GM20431 (cell line): ENCODE data around the gene SIL1.

Source experiments
- in situ Hi-C: fragments of 300-500 bp; cut with MseI, MboI; formaldehyde crosslinking; loops from one replicate; pipeline ENCODE4 v1.15.0; 2020; ENCODE audit warnings: low sequenced_read_pairs; ENCODE audit not compliant: unreplicated experiment

The SIL1 gene

GRCh38 chr5:139147483-139148087 is 50.6 kb downstream of the SIL1 start:
- in situ Hi-C loops = no loop called here

DNA sequence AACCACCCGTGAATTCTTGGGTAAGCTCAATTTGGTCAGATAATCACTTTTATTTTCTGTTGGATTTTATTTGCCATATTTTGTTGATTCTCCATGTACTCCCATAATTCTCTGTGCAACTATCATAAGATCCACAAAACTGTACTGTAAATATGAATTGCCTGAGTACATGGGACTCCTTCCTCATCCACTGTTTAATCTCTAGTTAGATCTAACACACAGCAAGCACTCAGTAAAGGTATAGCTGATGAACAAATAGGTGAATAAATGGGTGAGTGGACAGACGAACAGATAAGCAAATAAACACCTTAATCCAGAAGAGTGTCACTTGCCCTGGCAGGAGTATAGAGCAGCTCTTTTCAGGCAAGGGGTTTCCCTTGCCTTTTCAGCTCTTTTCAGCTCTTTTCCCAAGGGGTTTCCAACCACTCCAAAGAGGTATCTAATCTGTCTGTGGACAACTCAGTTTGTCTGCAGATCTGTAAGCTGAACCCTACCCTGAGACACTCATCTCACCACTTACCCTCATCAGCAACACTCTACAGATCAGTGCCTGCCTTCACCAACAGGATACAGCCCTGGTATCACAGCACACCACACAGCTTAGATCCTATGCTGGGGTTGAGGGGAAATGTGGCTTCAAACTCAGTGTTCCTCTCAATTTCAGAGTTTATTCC is 51.2 kb downstream of the SIL1 start:
- in situ Hi-C loops = no loop called here

DNA sequence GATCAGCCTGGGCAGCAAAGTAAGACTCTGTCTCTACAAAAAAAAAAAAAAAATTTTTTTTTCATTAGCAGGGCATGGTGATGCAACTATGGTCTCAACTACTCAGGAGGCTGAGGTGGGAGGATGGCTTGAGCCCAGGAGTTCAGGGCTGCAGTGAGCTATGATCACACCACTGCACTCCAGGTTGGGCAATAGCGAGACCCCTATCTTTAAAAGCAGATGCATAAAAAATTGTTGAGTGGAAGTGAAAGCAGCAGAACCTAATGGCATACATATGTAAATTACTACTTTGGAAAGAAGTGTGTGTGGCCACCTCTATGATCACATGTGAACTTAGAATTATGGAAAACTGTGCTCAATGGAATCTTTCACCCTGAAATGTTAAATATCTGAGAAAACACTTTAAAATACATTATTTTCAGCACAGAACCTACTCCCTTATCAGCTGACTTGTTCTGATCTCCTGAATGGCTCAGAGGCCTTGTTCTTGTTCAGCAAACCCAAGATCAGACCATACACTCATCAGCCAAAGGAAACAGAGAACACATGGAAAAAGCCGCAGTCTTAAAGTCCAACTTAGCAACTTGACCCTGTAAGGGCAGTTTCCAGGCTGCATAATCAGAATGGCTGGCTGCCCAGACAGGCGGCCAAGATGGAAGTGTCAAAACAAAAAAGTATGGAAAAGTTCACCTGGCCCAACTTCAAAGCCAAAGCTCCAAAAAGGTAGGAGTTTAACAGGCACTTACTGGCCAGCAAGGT is 56.5 kb downstream of the SIL1 start:
- in situ Hi-C loops = no loop called here

- in situ Hi-C loops = no loop called here
These were observed 57.5 kb downstream of the SIL1 start for GRCh38 chr5:139140591-139141071.

DNA sequence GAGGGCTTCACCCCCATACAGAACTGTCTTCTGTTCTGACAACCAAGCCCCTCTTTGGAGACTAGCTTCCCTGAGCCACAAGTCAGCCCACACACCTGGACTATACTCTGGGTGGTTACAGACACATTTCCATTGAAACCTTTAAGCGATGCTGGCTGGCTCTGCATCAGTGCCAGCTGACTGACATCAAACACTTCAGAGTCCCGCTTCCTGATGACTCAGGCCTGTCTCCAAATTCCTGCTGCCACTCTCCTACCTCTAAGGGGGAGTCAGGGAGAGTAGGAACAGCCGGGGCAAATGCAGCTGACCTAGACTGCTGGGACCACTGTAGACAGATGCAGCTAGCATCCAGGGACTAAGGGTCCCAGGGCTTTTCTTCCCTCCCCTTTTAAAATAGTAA is 59.4 kb downstream of the SIL1 start:
- in situ Hi-C loops = no loop called here

- in situ Hi-C loops = no loop called here
These were observed 60.1 kb downstream of the SIL1 start for GRCh38 chr5:139138109-139138508.

GRCh38 chr5:139137697-139138096 is 60.5 kb downstream of the SIL1 start:
- in situ Hi-C loops = no loop called here

GRCh38 chr5:139134906-139135305 is 63.3 kb downstream of the SIL1 start:
- in situ Hi-C loops = no loop called here

DNA sequence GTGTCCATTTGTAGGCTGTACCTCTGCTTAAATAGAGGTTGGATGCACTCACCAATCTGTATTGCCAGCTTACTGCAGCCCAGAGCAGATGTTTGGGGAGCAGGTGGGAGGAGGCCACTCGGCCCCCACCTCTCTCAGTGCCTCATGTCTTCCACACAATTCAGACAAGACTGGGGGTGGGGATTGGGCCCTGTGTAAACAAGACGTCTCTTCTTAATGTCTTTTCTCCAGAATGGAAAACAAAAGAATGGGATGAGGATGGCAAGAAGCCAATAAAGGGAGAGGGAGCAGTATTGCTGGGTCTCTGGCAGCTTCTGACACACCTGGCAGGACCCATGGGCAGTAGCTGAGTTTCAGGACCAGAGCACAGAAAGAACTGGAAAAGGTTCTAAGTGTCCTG is 64.9 kb downstream of the SIL1 start:
- in situ Hi-C loops = no loop called here

- in situ Hi-C loops = no loop called here
These were observed 65.7 kb downstream of the SIL1 start for GRCh38 chr5:139132515-139132914.

- in situ Hi-C loops = no loop called here
These were observed 66.2 kb downstream of the SIL1 start for GRCh38 chr5:139131921-139132432.

DNA sequence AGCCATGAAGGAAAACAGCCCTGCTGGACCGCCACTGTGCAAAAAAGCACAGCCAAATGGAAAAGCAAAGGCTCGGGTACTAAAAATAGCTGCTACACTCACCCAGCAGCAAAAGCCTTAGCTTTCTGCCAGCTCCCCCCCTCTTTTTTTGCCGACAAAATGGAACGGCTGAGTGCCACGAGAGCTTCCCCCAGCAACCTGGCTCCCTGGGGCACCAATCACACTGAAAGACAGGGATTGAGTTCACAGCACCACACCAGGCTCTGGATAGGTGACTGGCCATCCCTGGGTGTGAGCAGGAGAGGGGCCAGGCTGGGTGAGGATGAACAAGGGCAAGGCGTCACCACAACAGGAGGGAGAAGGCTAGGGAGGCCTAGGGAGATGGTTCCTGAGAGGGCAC is 66.7 kb downstream of the SIL1 start:
- in situ Hi-C loops = no loop called here

- in situ Hi-C loops = no loop called here
These were observed 67.1 kb downstream of the SIL1 start for GRCh38 chr5:139131062-139131461.

DNA sequence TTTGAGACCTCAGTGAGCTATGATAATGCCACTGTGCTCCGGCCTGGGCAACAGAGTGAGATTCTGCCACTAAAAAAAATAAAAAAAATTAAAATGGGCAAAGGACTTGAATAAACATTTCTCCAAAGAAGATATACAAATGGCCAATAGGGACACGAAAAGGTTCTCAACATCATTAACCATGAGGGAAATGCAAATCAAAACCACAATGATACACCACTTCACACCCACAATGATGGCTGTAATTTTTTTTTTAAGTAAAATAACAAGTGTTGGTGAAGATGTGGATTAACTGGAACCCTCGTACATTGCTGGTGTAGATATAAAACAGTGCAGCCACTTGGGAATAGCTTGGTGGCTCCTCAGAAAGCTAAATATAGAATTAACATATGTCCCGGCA is 68.0 kb downstream of the SIL1 start:
- in situ Hi-C loops = no loop called here

GRCh38 chr5:139126711-139127111 is 71.5 kb downstream of the SIL1 start:
- in situ Hi-C loops = no loop called here

- in situ Hi-C loops = no loop called here
These were observed 72.2 kb downstream of the SIL1 start for GRCh38 chr5:139125991-139126390.

- in situ Hi-C loops = no loop called here
These were observed 73.2 kb downstream of the SIL1 start for GRCh38 chr5:139124774-139125520.

- in situ Hi-C loops = no loop called here
These were observed 77.0 kb downstream of the SIL1 start for GRCh38 chr5:139121120-139121519.

DNA sequence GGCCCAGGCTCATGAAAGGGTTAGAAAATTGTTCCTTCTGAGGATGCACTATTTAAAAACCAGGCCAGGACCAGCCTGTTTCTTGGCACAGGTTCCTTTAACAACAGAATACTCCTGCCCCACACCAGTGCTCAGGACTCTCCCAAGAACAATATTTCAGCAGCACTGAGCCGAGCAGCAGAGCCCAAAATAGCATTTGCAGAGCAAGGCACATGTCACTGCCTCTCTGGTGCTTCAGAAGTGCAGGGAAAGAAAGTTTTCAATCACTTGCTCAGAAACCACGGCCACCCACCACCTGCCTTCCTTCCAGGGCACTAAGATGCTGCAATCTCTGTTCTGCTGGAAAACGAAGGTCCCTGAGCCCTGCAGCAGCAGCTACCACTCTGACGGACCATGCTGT is 77.6 kb downstream of the SIL1 start:
- in situ Hi-C loops = no loop called here

DNA sequence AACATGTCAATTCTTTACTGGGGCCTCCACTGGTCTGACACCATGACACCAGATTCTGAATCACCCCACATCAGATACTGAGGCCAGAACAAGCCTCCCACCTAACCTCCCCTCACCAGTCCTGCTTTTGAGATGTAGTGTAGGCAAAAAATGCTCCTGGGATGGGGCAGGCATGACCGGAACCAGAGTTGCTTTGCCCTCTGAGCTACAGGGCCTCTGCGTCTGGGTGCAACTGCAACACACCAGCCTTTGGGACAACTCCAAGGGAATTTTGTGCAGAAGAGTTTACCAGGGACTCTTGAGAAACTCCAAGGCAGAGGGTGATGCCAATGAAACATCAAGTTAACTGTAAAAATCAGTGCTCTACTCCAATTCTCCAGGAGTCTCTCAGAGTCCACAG is 79.4 kb downstream of the SIL1 start:
- in situ Hi-C loops = no loop called here
